GM21381 (cell line): ENCODE data around the gene UBE4A.

Experiments
- ATAC-seq: cut with Tn5 transposase; IDR thresholded peaks from one replicate; pipeline ENCODE4 v1.9.1; 2021; ENCODE audit warnings: mild to moderate bottlenecking, moderate library complexity; ENCODE audit not compliant: unreplicated experiment

Gene UBE4A

GRCh38 chr11:118436639-118437207, 77.3 kb downstream of the UBE4A start:
- ATAC-seq: peak; percentile 15

GRCh38 chr11:118437208-118438125, 78.1 kb downstream of the UBE4A start:
- ATAC-seq: no peak

GRCh38 chr11:118438314-118438931, 79.0 kb downstream of the UBE4A start:
- ATAC-seq: no peak

GRCh38 chr11:118439646-118440045, 80.2 kb downstream of the UBE4A start:
- ATAC-seq: no peak

GRCh38 chr11:118441770-118442275, 82.4 kb downstream of the UBE4A start:
- no peak for ATAC-seq

GRCh38 chr11:118442301-118442700, 82.9 kb downstream of the UBE4A start:
- ATAC-seq: no peak

GRCh38 chr11:118442908-118443589, 83.6 kb downstream of the UBE4A start:
- no peak for ATAC-seq

GRCh38 chr11:118443590-118444218, 84.3 kb downstream of the UBE4A start:
- no peak for ATAC-seq

- no peak for ATAC-seq
These were observed 88.0 kb downstream of the UBE4A start for GRCh38 chr11:118447423-118447822.

- ATAC-seq: peak; percentile 81
These were observed 88.9 kb downstream of the UBE4A start for GRCh38 chr11:118448294-118448693.
